GM21619 (cell line): ENCODE data around the gene TCF25.
"Not testable (repeated sequence)": the region's sequence is repeated elsewhere in the genome, so short reads cannot be mapped to it uniquely, and the experiment has no call there.

ENCODE experiments used
- ATAC-seq: cut with Tn5 transposase; IDR thresholded peaks from one replicate; pipeline ENCODE4 v1.9.1; 2021; ENCODE audit not compliant: unreplicated experiment

The TCF25 gene

GRCh38 chr16:89902980-89903379 lies 29.6 kb downstream of the TCF25 start:
- ATAC-seq: no peak

GRCh38 chr16:89903908-89904515 lies 30.6 kb downstream of the TCF25 start:
- no peak for ATAC-seq

GRCh38 chr16:89904606-89905510 lies 31.5 kb downstream of the TCF25 start:
- ATAC-seq: no peak

- ATAC-seq: no peak
These were observed 32.2 kb downstream of the TCF25 start for GRCh38 chr16:89905511-89906139.

- no peak for ATAC-seq
These were observed 33.0 kb downstream of the TCF25 start for GRCh38 chr16:89906140-89907025.

- ATAC-seq: no peak
These were observed 33.8 kb downstream of the TCF25 start for GRCh38 chr16:89907055-89907814.

GRCh38 chr16:89908236-89908635 lies 34.8 kb downstream of the TCF25 start:
- no peak for ATAC-seq

- no peak for ATAC-seq
These were observed 36.7 kb downstream of the TCF25 start for GRCh38 chr16:89909777-89910716.

- no peak for ATAC-seq
These were observed 37.4 kb downstream of the TCF25 start for GRCh38 chr16:89910717-89911354.

GRCh38 chr16:89911375-89911774 lies 38.0 kb downstream of the TCF25 start:
- no peak for ATAC-seq

GRCh38 chr16:89912143-89912542 lies 38.8 kb downstream of the TCF25 start:
- no peak for ATAC-seq

- no peak for ATAC-seq
These were observed 39.2 kb downstream of the TCF25 start for GRCh38 chr16:89912627-89913026.

GRCh38 chr16:89913408-89914387 lies 40.3 kb downstream of the TCF25 start:
- no peak for ATAC-seq

GRCh38 chr16:89914642-89915285 lies 41.4 kb downstream of the TCF25 start:
- ATAC-seq: not testable (repeated sequence)

GRCh38 chr16:89915303-89916232 lies 42.2 kb downstream of the TCF25 start:
- ATAC-seq: no peak
